Measurements from ENCODE around the gene LCLAT1. TPM values are rescaled to one million over a fixed set of nuclear protein-coding genes. Genes with fewer than 3 reads are reported as not detected.

The LCLAT1 gene
- total RNA-seq, 1 donor from 2014 or later: 27.7 TPM

DNA sequence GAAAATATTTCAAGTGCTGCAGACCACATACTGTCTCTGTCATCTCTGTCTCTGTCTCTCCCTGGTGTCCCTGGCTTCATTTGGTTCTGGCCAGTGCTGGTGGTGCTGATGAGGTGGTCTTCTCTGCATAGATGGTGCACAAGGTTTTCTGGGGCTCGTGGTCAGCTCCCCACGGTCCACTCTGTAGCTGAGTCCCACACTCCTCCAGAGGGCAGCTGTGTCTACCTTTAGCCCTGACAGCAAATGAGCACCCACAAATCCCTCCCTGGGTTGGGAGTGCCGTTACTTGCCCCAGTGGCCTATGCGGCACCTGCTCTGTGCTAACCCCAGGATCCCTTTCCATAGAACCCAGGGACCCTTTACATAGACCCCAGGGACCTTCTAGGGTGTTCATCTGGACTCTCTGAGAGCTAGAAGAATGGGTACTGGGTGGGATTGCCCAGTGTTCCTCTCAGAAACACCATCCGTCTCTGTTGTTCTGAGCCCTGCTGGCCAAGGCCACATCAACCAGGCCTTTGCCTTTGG is 230.9 kb downstream of the LCLAT1 start:
- DNase-seq (ENCODE audit: low read depth, low spot score): no peak
- no peaks in the 10 kb centered on the region for H3K9me3 Mint-ChIP-seq

GRCh38 chr2:30678410-30679137 is 231.5 kb downstream of the LCLAT1 start:
- peaks cover 5% of the 10 kb centered on the region for H3K4me1 Mint-ChIP-seq
- no peak overlapping the region for H3K27ac Mint-ChIP-seq (ENCODE audit: unreplicated experiment)
- TF ChIP-seq, protein P1, sequence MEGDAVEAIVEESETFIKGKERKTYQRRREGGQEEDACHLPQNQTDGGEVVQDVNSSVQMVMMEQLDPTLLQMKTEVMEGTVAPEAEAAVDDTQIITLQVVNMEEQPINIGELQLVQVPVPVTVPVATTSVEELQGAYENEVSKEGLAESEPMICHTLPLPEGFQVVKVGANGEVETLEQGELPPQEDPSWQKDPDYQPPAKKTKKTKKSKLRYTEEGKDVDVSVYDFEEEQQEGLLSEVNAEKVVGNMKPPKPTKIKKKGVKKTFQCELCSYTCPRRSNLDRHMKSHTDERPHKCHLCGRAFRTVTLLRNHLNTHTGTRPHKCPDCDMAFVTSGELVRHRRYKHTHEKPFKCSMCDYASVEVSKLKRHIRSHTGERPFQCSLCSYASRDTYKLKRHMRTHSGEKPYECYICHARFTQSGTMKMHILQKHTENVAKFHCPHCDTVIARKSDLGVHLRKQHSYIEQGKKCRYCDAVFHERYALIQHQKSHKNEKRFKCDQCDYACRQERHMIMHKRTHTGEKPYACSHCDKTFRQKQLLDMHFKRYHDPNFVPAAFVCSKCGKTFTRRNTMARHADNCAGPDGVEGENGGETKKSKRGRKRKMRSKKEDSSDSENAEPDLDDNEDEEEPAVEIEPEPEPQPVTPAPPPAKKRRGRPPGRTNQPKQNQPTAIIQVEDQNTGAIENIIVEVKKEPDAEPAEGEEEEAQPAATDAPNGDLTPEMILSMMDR (conservative IDR thresholded peaks at IDR 0.05): no peak
- no peak overlapping the region for H3K4me3 Mint-ChIP-seq
- no peak for DNase-seq (ENCODE audit: low read depth, low spot score)
- no peaks in the 10 kb centered on the region for H3K9me3 Mint-ChIP-seq
- no peaks in the 10 kb centered on the region for H3K27me3 Mint-ChIP-seq (ENCODE audit: low read depth)
- H3K36me3 Mint-ChIP-seq (ENCODE audit: low read depth): no peaks in the 10 kb centered on the region

More for the DNA sequence above, 230.9 kb downstream of the LCLAT1 start:
- Mint-ChIP-seq H3K27ac (ENCODE audit: unreplicated experiment) (no peak overlapping the region), H3K36me3 (ENCODE audit: low read depth) (no peaks in the 10 kb centered on the region), H3K4me3 (no peak overlapping the region), H3K27me3 (ENCODE audit: low read depth) (no peaks in the 10 kb centered on the region), H3K4me1 (peaks cover 5% of the 10 kb centered on the region)
- TF ChIP-seq, protein P1 (conservative IDR thresholded peaks at IDR 0.05): no peak

GRCh38 chr2:30679426-30680088 is 232.5 kb downstream of the LCLAT1 start:
- H3K27ac Mint-ChIP-seq (ENCODE audit: unreplicated experiment): no peak overlapping the region
- TF ChIP-seq, protein P1 (conservative IDR thresholded peaks at IDR 0.05): no peak
- no peak overlapping the region for H3K4me3 Mint-ChIP-seq
- peaks cover 5% of the 10 kb centered on the region for H3K4me1 Mint-ChIP-seq
- no peak for DNase-seq (ENCODE audit: low read depth, low spot score)
- H3K27me3 Mint-ChIP-seq (ENCODE audit: low read depth): no peaks in the 10 kb centered on the region
- H3K36me3 Mint-ChIP-seq (ENCODE audit: low read depth): no peaks in the 10 kb centered on the region
- no peaks in the 10 kb centered on the region for H3K9me3 Mint-ChIP-seq

DNA sequence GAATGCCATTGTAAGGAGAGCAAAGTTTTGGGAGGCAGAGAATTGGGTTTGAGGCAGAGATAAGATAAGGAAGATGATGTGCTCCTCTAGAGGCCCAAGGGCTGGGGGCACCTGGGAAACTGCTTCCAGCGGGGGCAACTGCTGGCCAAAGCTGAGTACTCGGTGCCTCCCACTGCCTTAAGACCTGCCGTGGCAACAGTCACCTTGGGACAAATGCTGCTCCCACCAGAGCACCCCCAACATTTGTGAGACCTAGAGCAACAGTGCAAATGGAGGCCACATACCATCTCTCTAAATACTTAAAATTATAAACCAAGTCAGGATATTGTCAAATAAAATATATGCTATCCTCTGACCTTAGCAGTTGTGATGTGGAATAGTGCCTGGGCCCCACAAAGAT is 233.1 kb downstream of the LCLAT1 start:
- Mint-ChIP-seq H3K4me1 (peaks cover 5% of the 10 kb centered on the region), H3K9me3 (no peaks in the 10 kb centered on the region), H3K27me3 (ENCODE audit: low read depth) (no peaks in the 10 kb centered on the region), H3K4me3 (no peak overlapping the region), H3K36me3 (ENCODE audit: low read depth) (no peaks in the 10 kb centered on the region), H3K27ac (ENCODE audit: unreplicated experiment) (no peak overlapping the region)
- TF ChIP-seq, protein P1 (conservative IDR thresholded peaks at IDR 0.05): no peak
- no peak for DNase-seq (ENCODE audit: low read depth, low spot score)

- no peak overlapping the region for H3K27ac Mint-ChIP-seq (ENCODE audit: unreplicated experiment)
- no peaks in the 10 kb centered on the region for H3K27me3 Mint-ChIP-seq (ENCODE audit: low read depth)
- no peaks in the 10 kb centered on the region for H3K36me3 Mint-ChIP-seq (ENCODE audit: low read depth)
- H3K4me1 Mint-ChIP-seq: peaks cover 5% of the 10 kb centered on the region
- no peak overlapping the region for H3K4me3 Mint-ChIP-seq
- DNase-seq (ENCODE audit: low read depth, low spot score): no peak
- TF ChIP-seq, protein P1 (conservative IDR thresholded peaks at IDR 0.05): no peak
- H3K9me3 Mint-ChIP-seq: no peaks in the 10 kb centered on the region
Observed at GRCh38 chr2:30681022-30681421, 234.0 kb downstream of the LCLAT1 start.
